IPS DF 6.9 (cell line): ENCODE results near the gene HYAL4.
A peak's percentile ranks its signal among the peaks of the same experiment; 100 is the strongest.

Experiments used
- DNase-seq: peaks from one replicate; pipeline ENCODE4 v3.0.0-alpha.2; 2013; ENCODE audit warnings: low read depth, low spot score
- H3K27ac ChIP-seq: one replicate; pipeline ENCODE4 v1.5.1; 2013; ENCODE audit warnings: low read length, control low read depth
- H3K27me3 ChIP-seq: 2 replicates; pipeline ENCODE4 v1.6.1; 2013; ENCODE audit warnings: mild to moderate bottlenecking, low read length; ENCODE audit not compliant: control insufficient read depth, insufficient read depth
- H3K36me3 ChIP-seq: 2 replicates; pipeline ENCODE4 v1.6.1; 2013; ENCODE audit warnings: low read length; ENCODE audit not compliant: control insufficient read depth, insufficient read depth
- H3K4me1 ChIP-seq: 2 replicates; pipeline ENCODE4 v1.6.1; 2013; ENCODE audit warnings: low read length; ENCODE audit not compliant: control insufficient read depth, insufficient read depth
- H3K4me3 ChIP-seq: 2 replicates; pipeline ENCODE4 v1.5.1; 2013; ENCODE audit warnings: mild to moderate bottlenecking, low read length
- H3K9me3 ChIP-seq: 2 replicates; pipeline ENCODE4 v1.6.1; 2013; ENCODE audit warnings: low read length, inconsistent platforms; ENCODE audit not compliant: control insufficient read depth, insufficient read depth
- WGBS: extraction: QIAGEN DNeasy Blood & Tissue Kit; methylation state at CpG from one replicate; pipeline ENCODE4 v1.1.7; 2013; ENCODE audit warnings: mixed read lengths, missing lambda C conversion rate; ENCODE audit not compliant: insufficient read length, insufficient coverage; 5-methylcytosine and 5-hydroxymethylcytosine counted together

HYAL4 gene

GRCh38 chr7:123864966-123865365, 20.0 kb downstream of the HYAL4 start:
- Histone ChIP-seq H3K4me1 (no peaks in the 10 kb centered on the region), H3K9me3 (no peaks in the 10 kb centered on the region; the same call in 1 of the 2 replicates), H3K36me3 (no peaks in the 10 kb centered on the region), H3K4me3 (no peak overlapping the region), H3K27me3 (no peaks in the 10 kb centered on the region), H3K27ac (no peak overlapping the region)
- WGBS = no CpG with 5 or more reads among the region's 1 CpG
- DNase-seq = no peak

- H3K4me3 ChIP-seq = no peak overlapping the region
- no peaks in the 10 kb centered on the region; the same call in 1 of the 2 replicates for H3K9me3 ChIP-seq
- no CpG with 5 or more reads among the region's 3 CpGs for WGBS
- no peaks in the 10 kb centered on the region for H3K4me1 ChIP-seq
- DNase-seq = peak; percentile 61
- no peaks in the 10 kb centered on the region for H3K36me3 ChIP-seq
- H3K27me3 ChIP-seq = no peaks in the 10 kb centered on the region
- no peak overlapping the region for H3K27ac ChIP-seq
Observed at GRCh38 chr7:123865517-123866117, 20.6 kb downstream of the HYAL4 start.

- Histone ChIP-seq H3K36me3 (no peaks in the 10 kb centered on the region), H3K27me3 (no peaks in the 10 kb centered on the region), H3K4me3 (no peak overlapping the region), H3K4me1 (no peaks in the 10 kb centered on the region), H3K27ac (no peak overlapping the region), H3K9me3 (no peaks in the 10 kb centered on the region; the same call in 1 of the 2 replicates)
- no CpG with 5 or more reads among the region's 1 CpG for WGBS
- no peak for DNase-seq
Observed at GRCh38 chr7:123867225-123867624, 22.3 kb downstream of the HYAL4 start.

- H3K9me3 ChIP-seq = no peaks in the 10 kb centered on the region
- H3K4me3 ChIP-seq = no peak overlapping the region
- no CpG with 5 or more reads among the region's 7 CpGs for WGBS
- no peaks in the 10 kb centered on the region for H3K4me1 ChIP-seq
- peak; percentile 35 for DNase-seq
- H3K36me3 ChIP-seq = no peaks in the 10 kb centered on the region
- no peaks in the 10 kb centered on the region for H3K27me3 ChIP-seq
- H3K27ac ChIP-seq = no peak overlapping the region
Observed at GRCh38 chr7:123871998-123872867, 27.3 kb downstream of the HYAL4 start.

DNA sequence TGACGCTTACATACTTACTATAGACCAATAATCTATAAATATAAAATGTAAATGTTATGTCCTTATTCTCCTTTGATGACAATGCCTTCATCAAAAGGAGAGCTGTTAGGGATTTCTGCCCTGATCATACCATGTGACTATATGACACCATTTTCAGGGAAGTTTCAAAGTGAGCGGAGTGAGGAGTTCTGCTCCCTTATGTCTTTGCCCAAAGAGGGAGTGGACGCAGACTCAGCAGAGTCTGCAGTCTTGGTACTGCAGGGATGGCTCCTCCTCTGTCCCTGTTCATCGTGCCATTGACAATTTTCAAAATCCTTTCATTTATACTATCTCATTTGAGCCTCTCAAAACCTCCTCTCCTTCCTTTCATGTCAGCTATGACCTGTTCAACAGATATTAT, 27.9 kb downstream of the HYAL4 start:
- no peak for DNase-seq
- Histone ChIP-seq H3K36me3 (no peaks in the 10 kb centered on the region), H3K9me3 (no peaks in the 10 kb centered on the region), H3K27me3 (no peaks in the 10 kb centered on the region), H3K27ac (no peak overlapping the region), H3K4me1 (no peaks in the 10 kb centered on the region), H3K4me3 (no peak overlapping the region)
- no CpG with 5 or more reads among the region's 4 CpGs for WGBS

DNA sequence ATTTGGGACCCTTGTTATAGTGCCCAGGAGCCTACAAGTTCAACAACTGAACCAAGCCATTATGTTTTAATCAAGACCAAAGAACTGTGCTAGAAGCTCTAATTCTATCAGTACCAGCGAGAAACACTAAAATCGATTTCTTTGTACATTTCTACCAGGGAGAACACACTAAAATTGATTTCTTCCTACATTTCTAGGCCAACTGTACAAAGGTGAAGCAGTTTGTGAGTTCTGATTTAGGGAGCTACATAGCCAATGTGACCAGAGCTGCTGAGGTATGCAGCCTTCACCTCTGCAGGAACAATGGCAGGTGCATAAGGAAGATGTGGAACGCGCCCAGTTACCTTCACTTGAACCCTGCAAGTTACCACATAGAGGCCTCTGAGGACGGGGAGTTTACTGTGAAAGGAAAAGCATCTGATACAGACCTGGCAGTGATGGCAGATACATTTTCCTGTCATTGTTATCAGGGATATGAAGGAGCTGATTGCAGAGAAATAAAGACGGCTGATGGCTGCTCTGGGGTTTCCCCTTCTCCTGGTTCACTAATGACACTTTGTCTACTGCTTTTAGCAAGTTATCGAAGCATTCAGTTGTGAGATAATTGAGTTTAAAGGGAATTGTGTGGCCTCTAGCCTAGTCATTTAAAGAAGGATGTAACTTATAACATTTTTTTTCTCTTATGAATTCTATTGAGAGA, 31.7 kb downstream of the HYAL4 start:
- no CpG with 5 or more reads among the region's 7 CpGs for WGBS
- Histone ChIP-seq H3K4me3 (no peak overlapping the region), H3K36me3 (no peaks in the 10 kb centered on the region)

DNA sequence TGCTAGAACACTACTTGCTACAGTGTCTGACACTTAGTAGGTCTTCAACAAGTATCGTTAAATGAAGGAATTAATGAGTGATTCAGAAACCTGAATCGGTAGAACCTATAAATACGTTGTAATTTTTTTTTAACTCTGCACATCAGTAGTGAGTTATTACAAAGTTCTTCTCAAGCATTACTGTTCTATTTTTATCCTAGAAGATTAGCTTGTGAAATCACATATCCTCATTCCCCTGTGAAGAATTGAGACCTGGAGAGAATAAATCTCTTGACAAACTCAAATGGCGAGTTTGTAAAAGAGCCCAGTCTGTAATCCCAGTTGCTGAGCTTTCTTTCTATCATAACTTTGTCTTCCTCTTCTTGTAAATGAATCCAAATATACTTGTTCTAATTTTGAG, 34.7 kb downstream of the HYAL4 start:
- H3K27me3 ChIP-seq = no peaks in the 10 kb centered on the region
- no peak for DNase-seq
- no peak overlapping the region for H3K27ac ChIP-seq
- H3K36me3 ChIP-seq = no peaks in the 10 kb centered on the region
- no peaks in the 10 kb centered on the region for H3K4me1 ChIP-seq
- no peaks in the 10 kb centered on the region for H3K9me3 ChIP-seq
- WGBS = no CpG with 5 or more reads among the region's 4 CpGs
- H3K4me3 ChIP-seq = no peak overlapping the region

More for the DNA sequence above, 31.7 kb downstream of the HYAL4 start:
- Histone ChIP-seq H3K4me1 (no peaks in the 10 kb centered on the region), H3K27me3 (no peaks in the 10 kb centered on the region), H3K9me3 (no peaks in the 10 kb centered on the region), H3K27ac (no peak overlapping the region)
- no peak for DNase-seq

GRCh38 chr7:123881300-123881699, 36.3 kb downstream of the HYAL4 start:
- Histone ChIP-seq H3K9me3 (no peaks in the 10 kb centered on the region), H3K27ac (no peak overlapping the region), H3K4me3 (no peak overlapping the region), H3K27me3 (no peaks in the 10 kb centered on the region), H3K36me3 (no peaks in the 10 kb centered on the region), H3K4me1 (no peaks in the 10 kb centered on the region)
- no CpG with 5 or more reads among the region's 2 CpGs for WGBS
- DNase-seq = no peak

DNA sequence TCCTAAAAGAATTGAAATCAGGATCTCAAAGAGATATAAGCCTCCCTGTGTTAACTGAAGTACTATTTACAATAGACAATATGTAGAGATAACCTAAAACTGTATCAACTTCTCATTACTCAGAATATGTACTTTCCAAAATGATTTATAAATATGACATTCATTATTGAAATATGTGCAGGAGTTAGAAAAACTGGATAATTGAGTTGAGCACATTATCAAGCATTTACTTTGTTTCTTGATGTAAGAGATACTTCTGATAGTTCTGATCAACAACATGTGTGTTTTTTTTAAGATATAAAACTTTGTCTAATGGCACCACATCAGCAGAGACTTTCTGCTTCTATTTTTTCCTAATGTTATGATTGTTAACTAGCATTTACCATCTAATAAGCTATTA, 38.2 kb downstream of the HYAL4 start:
- no peak overlapping the region for H3K27ac ChIP-seq
- no peak for DNase-seq
- no peaks in the 10 kb centered on the region for H3K9me3 ChIP-seq
- no peaks in the 10 kb centered on the region for H3K27me3 ChIP-seq
- no peaks in the 10 kb centered on the region for H3K36me3 ChIP-seq
- H3K4me3 ChIP-seq = no peak overlapping the region
- no peaks in the 10 kb centered on the region for H3K4me1 ChIP-seq

- DNase-seq = no peak
- Histone ChIP-seq H3K27me3 (no peaks in the 10 kb centered on the region), H3K9me3 (no peaks in the 10 kb centered on the region; the same call in 1 of the 2 replicates), H3K4me1 (no peaks in the 10 kb centered on the region), H3K4me3 (no peak overlapping the region), H3K27ac (no peak overlapping the region), H3K36me3 (no peaks in the 10 kb centered on the region)
Observed at GRCh38 chr7:123888192-123888591, 43.2 kb downstream of the HYAL4 start.
